Breast epithelium (tissue), 3 donors: ENCODE results near the gene ARHGEF19.
"Not testable (repeated sequence)": the region's sequence is repeated elsewhere in the genome, so short reads cannot be mapped to it uniquely, and the experiment has no call there.

ENCODE experiments used
- CTCF ChIP-seq, 3 donors: fragments of 450-650 bp; IDR thresholded peaks; one replicate each; pipeline ENCODE4 v1.5.1; 2016 to 2017; ENCODE audit warnings: antibody characterized with exemption in 3 of 3, mild to moderate bottlenecking in 3 of 3, moderate library complexity in 3 of 3
- POLR2A ChIP-seq: fragments of 450-650 bp; IDR thresholded peaks from one replicate; pipeline ENCODE4 v1.6.1; 2016; ENCODE audit warnings: antibody characterized with exemption, mild to moderate bottlenecking, moderate library complexity
- POLR2AphosphoS5 ChIP-seq, 3 donors: sonication (generic); formaldehyde crosslinking; IDR thresholded peaks; one replicate each; pipeline ENCODE4 v1.6.1; 2017; ENCODE audit warnings: antibody characterized with exemption in 3 of 3

- not testable (repeated sequence) for TF ChIP-seq CTCF (IDR thresholded peaks at IDR 0.05); POLR2AphosphoS5 (IDR thresholded peaks at IDR 0.05); POLR2A
Measured at GRCh38 chr1:16257556-16257955, 45.1 kb upstream of the ARHGEF19 start.
